HepG2 (cell line): ENCODE results near the gene TBXA2R. TPM values are rescaled to one million over a fixed set of nuclear protein-coding genes. Genes with fewer than 3 reads are reported as not detected.

ENCODE experiments used
- ATAC-seq: fragments of 200-7000 bp; cut with Tn5 transposase; 3 replicates; pipeline ENCODE4 v1.9.1; 2020; ENCODE audit warnings: mild to moderate bottlenecking, moderate library complexity
- BruUV-seq: library from RNA; stranded (reverse); fragments of 400-500 nt; replicated peaks from 2 replicates; lab custom pipeline; 2021; lab: Mats Ljungman, UMichigan
- CTCF ChIA-PET: fragments of 300-600 bp; formaldehyde crosslinking; extraction: SDS; loops from one replicate; lab custom pipeline; 2021; ENCODE audit warnings: low total read pairs, inconsistent platforms, low intra/inter-chr PET ratio; lab: Yijun Ruan, JAX
- POLR2A ChIA-PET: fragments of 350-600 bp; sonication (Branson Sonifier 250); formaldehyde crosslinking; loops from one replicate; lab custom pipeline; 2020; ENCODE audit warnings: antibody characterized with exemption, inconsistent platforms; lab: Yijun Ruan, JAX
- DNase-seq: peaks from one replicate; pipeline ENCODE4 v3.0.0-alpha.2; 2015; ENCODE audit warnings: low spot score
- FAIRE-seq: peaks from 3 replicates; lab custom pipeline; 2011; peaks lifted over from hg19 to GRCh38; lab: Jason Lieb, UNC
- H2AFZ ChIP-seq: one replicate; pipeline ENCODE4 v1.6.1; 2011; ENCODE audit warnings: low read length, inconsistent platforms
- H3K27ac ChIP-seq: fragments of 300-600 bp; 3 replicates; pipeline ENCODE4 v1.8.0; 2011; ENCODE audit warnings: mixed run types, mild to moderate bottlenecking, mixed read lengths, low read length, inconsistent platforms; ENCODE audit not compliant: insufficient read depth; ENCODE audit errors: extremely low read length
- H3K27me3 ChIP-seq, 2 experiments: fragments of 200-600 bp in 1 of 2; 2 replicates in 1 of 2; 3 replicates in 1 of 2; pipeline versions ENCODE4 v1.6.0 to v1.8.0; 2011; ENCODE audit warnings: low read length in 2 of 2, mild to moderate bottlenecking in 2 of 2, moderate library complexity in 2 of 2, inconsistent platforms in 1 of 2; ENCODE audit not compliant: insufficient read depth in 2 of 2, control insufficient read depth in 1 of 2
- H3K36me3 ChIP-seq, 2 experiments: fragments of 200-600 bp in 1 of 2; replicated peaks in 1 of 2; 2 replicates in 1 of 2; 3 replicates in 1 of 2; pipeline versions ENCODE4 v1.5.1 to v1.8.0; 2011; ENCODE audit warnings: low read length in 2 of 2, inconsistent platforms in 1 of 2; ENCODE audit not compliant: insufficient read depth in 2 of 2, control insufficient read depth in 1 of 2
- H3K4me1 ChIP-seq: 2 replicates; pipeline ENCODE4 v1.5.1; 2012; ENCODE audit warnings: low read length, inconsistent platforms; ENCODE audit not compliant: insufficient read depth
- H3K4me2 ChIP-seq: 2 replicates; pipeline ENCODE4 v1.6.0; 2011; ENCODE audit warnings: low read depth, low read length, inconsistent platforms
- H3K4me3 ChIP-seq, 3 experiments: fragments of 200-600 bp in 1 of 3; sonication (generic), shearing (Covaris generic) in 1 of 3; replicated peaks in 1 of 3; 2 replicates each; pipeline ENCODE4 v1.5.1; 2011 to 2016; ENCODE audit warnings: low read length in 3 of 3, inconsistent platforms in 2 of 3, low read depth in 2 of 3, mild to moderate bottlenecking in 2 of 3, control low read depth in 1 of 3, mixed read lengths in 1 of 3; ENCODE audit not compliant: insufficient read depth in 1 of 3
- H3K79me2 ChIP-seq: one replicate; pipeline ENCODE4 v1.6.1; 2011; ENCODE audit warnings: low read length, inconsistent platforms; ENCODE audit not compliant: insufficient read depth
- H3K9ac ChIP-seq: 2 replicates; pipeline ENCODE4 v1.6.0; 2011; ENCODE audit warnings: mild to moderate bottlenecking, low read depth, low read length, inconsistent platforms; ENCODE audit not compliant: insufficient read depth
- H3K9me3 ChIP-seq: 2 replicates; pipeline ENCODE4 v1.5.1; 2012; ENCODE audit warnings: mild to moderate bottlenecking, low read length
- H4K20me1 ChIP-seq: 2 replicates; pipeline ENCODE4 v1.6.0; 2011; ENCODE audit warnings: inconsistent platforms, mild to moderate bottlenecking, low read length, moderate library complexity; ENCODE audit not compliant: insufficient read depth
- ATF7-NPFF ChIP-seq: sonication (generic); formaldehyde crosslinking; IDR thresholded peaks from 2 replicates; pipeline ENCODE4 v1.8.1; 2023; ENCODE audit warnings: mild to moderate bottlenecking, low read depth, missing genetic modification reagents, moderate library complexity
- BRF2 ChIP-seq: sonication (generic); formaldehyde crosslinking; IDR thresholded peaks from 2 replicates; pipeline ENCODE4 v1.8.1; 2022; ENCODE audit warnings: mild to moderate bottlenecking, missing genetic modification reagents
- FOXK1 ChIP-seq: sonication (generic); formaldehyde crosslinking; IDR thresholded peaks from 2 replicates; pipeline ENCODE4 v1.4.0; 2020; ENCODE audit warnings: low read depth, missing genetic modification reagents, borderline replicate concordance
- GABPB1 ChIP-seq: IDR thresholded peaks from 2 replicates; pipeline ENCODE4 v1.6.1; 2016; ENCODE audit warnings: mild to moderate bottlenecking, missing genetic modification reagents, moderate library complexity, missing compliant biosample characterization
- GPBP1L1 ChIP-seq: sonication (generic); formaldehyde crosslinking; IDR thresholded peaks from 2 replicates; pipeline ENCODE4 v1.5.0; 2020; ENCODE audit warnings: mild to moderate bottlenecking, missing genetic modification reagents
- NR2C2 ChIP-seq: sonication (generic); formaldehyde crosslinking; IDR thresholded peaks from 2 replicates; pipeline ENCODE4 v1.4.0; 2020; ENCODE audit warnings: missing genetic modification reagents, mild to moderate bottlenecking, moderate library complexity, borderline replicate concordance
- POLR2AphosphoS2 ChIP-seq: IDR thresholded peaks from 2 replicates; pipeline ENCODE4 v1.6.1; 2011; ENCODE audit warnings: low read depth, low read length, improper control_type of control experiment
- RELA ChIP-seq: sonication (generic); formaldehyde crosslinking; IDR thresholded peaks from 2 replicates; pipeline ENCODE4 v1.4.0; 2020; ENCODE audit warnings: missing genetic modification reagents
- THAP11 ChIP-seq: IDR thresholded peaks from 2 replicates; pipeline ENCODE4 v1.6.1; 2016; ENCODE audit warnings: missing biosample characterization, missing genetic modification reagents
- ZNF574 ChIP-seq: sonication (generic); formaldehyde crosslinking; IDR thresholded peaks from 2 replicates; pipeline ENCODE4 v1.4.0; 2020; ENCODE audit warnings: missing genetic modification reagents
- ZNF605 ChIP-seq: sonication (generic); formaldehyde crosslinking; IDR thresholded peaks from 2 replicates; pipeline ENCODE4 v1.8.0; 2022; ENCODE audit warnings: mild to moderate bottlenecking, missing genetic modification reagents
- ZNF75D ChIP-seq: sonication (generic); formaldehyde crosslinking; IDR thresholded peaks from 2 replicates; pipeline ENCODE4 v1.8.1; 2023; ENCODE audit warnings: missing genetic modification reagents, mild to moderate bottlenecking, borderline replicate concordance
- WGBS: methylation state at CpG from one replicate; pipeline ENCODE4 v1.1.6; 2017; ENCODE audit warnings: low lambda C conversion rate; 5-methylcytosine and 5-hydroxymethylcytosine counted together
- in situ Hi-C: cut with HindIII; loops from 2 replicates; pipeline ENCODE4 v1.10.0; 2017; ENCODE audit warnings: low pct_unique_long_range_greater_than_20kb; ENCODE audit not compliant: extremely low pct_ligation_motif_present
- intact Hi-C: fragments of 100-400 bp; cut with micrococcal nuclease; formaldehyde crosslinking; loops from one replicate; pipeline ENCODE4 v1.10.0; 2022; ENCODE audit not compliant: unreplicated experiment
- polyA plus RNA-seq, 8 experiments: library from polyadenylated mRNA; depleted of rRNA in 3 of 8; stranded (reverse) in 7 of 8; unstranded in 1 of 8; fragments of >200 nt; fragmentation: Illumina TruSeq in 4 of 8; extraction: Trizol in 4 of 8; gene quantifications; 2 replicates each; pipeline versions ENCODE4 v1.2.1 to v1.2.3, GENCODE V29; 2011 to 2016; ENCODE audit warnings: low read depth in 4 of 8, missing spikeins in 1 of 8, mixed read lengths in 1 of 8; ENCODE audit not compliant: insufficient read depth in 1 of 8
- total RNA-seq, 5 experiments: library from RNA; depleted of rRNA; stranded (reverse); fragments of >200 nt; fragmentation: Illumina TruSeq; extraction: Trizol; gene quantifications; 2 replicates each; pipeline ENCODE4 v1.2.3, GENCODE V29; 2016; ENCODE audit warnings: low read depth in 1 of 5

TBXA2R gene
- total and polyA plus RNA-seq, 2 of the 13 experiments (the other 11 are each of a cell fraction or from before 2014, with no cell fraction given), result 0.09 TPM; not detected in 1

GRCh38 chr19:3612330-3612729 is 5.7 kb upstream of the TBXA2R start:
- no peak for DNase-seq
- H2AFZ ChIP-seq, result no peak overlapping the region
- no peaks in the 10 kb centered on the region for H3K9me3 ChIP-seq
- 99% methylated on average over 17 of the region's 33 CpGs for WGBS
- ChIA-PET POLR2A (no interaction called here), CTCF (no interaction called here)
- intact Hi-C loops (no loop called here), in situ Hi-C loops (no loop called here)
- H3K79me2 ChIP-seq, result no peaks in the 10 kb centered on the region
- H3K4me2 ChIP-seq, result no peak overlapping the region
- H3K4me3 ChIP-seq, result no peak overlapping the region
- BruUV-seq, result no TSS peak
- H4K20me1 ChIP-seq, result no peaks in the 10 kb centered on the region
- no peak overlapping the region for H3K9ac ChIP-seq
- FAIRE-seq, result no peak
- no peak overlapping the region for H3K27ac ChIP-seq
- TF ChIP-seq RELA (CRISPR knock-in tag) (no peak), GPBP1L1 (no peak), POLR2AphosphoS2 (no peak), BRF2 (no peak), ZNF574 (CRISPR knock-in tag) (no peak), ATF7-NPFF (CRISPR knock-in tag) (no peak), ZNF605 (no peak), FOXK1 (CRISPR knock-in tag) (no peak), ZNF75D (CRISPR knock-in tag) (no peak), NR2C2 (CRISPR knock-in tag) (no peak), THAP11 (CRISPR knock-in tag) (no peak), GABPB1 (CRISPR knock-in tag) (no peak)
- ATAC-seq, result no peak
- H3K4me1 ChIP-seq, result peaks cover 12% of the 10 kb centered on the region
- H3K27me3 ChIP-seq, result no peaks in the 10 kb centered on the region
- peaks cover 4 to 13% of the 10 kb centered on the region in 2 experiments; a peak in 2 of 5 replicates for H3K36me3 ChIP-seq
